Mesendoderm (in vitro differentiated cells): ENCODE measurements around the gene OLFML1.

Source experiments
- DNase-seq: peaks from one replicate; pipeline ENCODE4 v3.0.0; 2013
- H2AK5ac ChIP-seq: 2 replicates; pipeline ENCODE4 v1.6.1; 2013; ENCODE audit warnings: low read length, inconsistent platforms
- H2BK120ac ChIP-seq: 2 replicates; pipeline ENCODE4 v1.6.1; 2013; ENCODE audit warnings: low read depth, mild to moderate bottlenecking, low read length, moderate library complexity, mixed read lengths
- H2BK15ac ChIP-seq: replicated peaks from 2 replicates; pipeline ENCODE4 v1.6.1; 2013; ENCODE audit warnings: low read depth, mild to moderate bottlenecking, moderate library complexity
- H2BK5ac ChIP-seq: 2 replicates; pipeline ENCODE4 v1.6.1; 2013; ENCODE audit warnings: low read length, inconsistent platforms
- H3K18ac ChIP-seq: 2 replicates; pipeline ENCODE4 v1.6.1; 2013; ENCODE audit warnings: mild to moderate bottlenecking, low read length, mixed read lengths
- H3K23ac ChIP-seq: one replicate; pipeline ENCODE4 v1.6.1; 2013; ENCODE audit warnings: low read length
- H3K27ac ChIP-seq: 2 replicates; pipeline ENCODE4 v1.5.1; 2013; ENCODE audit warnings: low read depth, mild to moderate bottlenecking, inconsistent platforms, low read length, moderate library complexity
- H3K27me3 ChIP-seq: 2 replicates; pipeline ENCODE4 v1.6.1; 2013; ENCODE audit warnings: low read length, control low read depth, mild to moderate bottlenecking, inconsistent platforms; ENCODE audit not compliant: insufficient read depth, poor library complexity
- H3K36me3 ChIP-seq: 2 replicates; pipeline ENCODE4 v1.6.1; 2013; ENCODE audit warnings: low read length, inconsistent platforms; ENCODE audit not compliant: control insufficient read depth, insufficient read depth
- H3K4ac ChIP-seq: one replicate; pipeline ENCODE4 v1.6.1; 2013; ENCODE audit warnings: low read depth, mild to moderate bottlenecking, low read length, moderate library complexity
- H3K4me1 ChIP-seq: 2 replicates; pipeline ENCODE4 v1.6.1; 2013; ENCODE audit warnings: low read depth, low read length, inconsistent platforms; ENCODE audit not compliant: control insufficient read depth
- H3K4me2 ChIP-seq: 2 replicates; pipeline ENCODE4 v1.6.1; 2013; ENCODE audit warnings: low read length
- H3K4me3 ChIP-seq: 2 replicates; pipeline ENCODE4 v1.5.1; 2013; ENCODE audit warnings: mild to moderate bottlenecking, low read length
- H3K56ac ChIP-seq: one replicate; pipeline ENCODE4 v1.6.1; 2013; ENCODE audit warnings: low read length
- H3K79me1 ChIP-seq: 2 replicates; pipeline ENCODE4 v1.6.1; 2013; ENCODE audit warnings: low read length, inconsistent platforms
- H3K79me2 ChIP-seq: 2 replicates; pipeline ENCODE4 v1.6.1; 2013; ENCODE audit warnings: mild to moderate bottlenecking, low read length; ENCODE audit not compliant: control insufficient read depth, insufficient read depth
- H3K9ac ChIP-seq: 2 replicates; pipeline ENCODE4 v1.6.1; 2013; ENCODE audit warnings: low read length, inconsistent platforms
- H4K5ac ChIP-seq: one replicate; pipeline ENCODE4 v1.6.1; 2013; ENCODE audit warnings: low read length
- H4K8ac ChIP-seq: one replicate; pipeline ENCODE4 v1.6.1; 2013; ENCODE audit warnings: low read depth, mild to moderate bottlenecking, control low read depth, low read length, moderate library complexity
- WGBS: extraction: QIAGEN DNeasy Blood & Tissue Kit; methylation state at CpG from one replicate; pipeline ENCODE4 v1.1.7; 2013; ENCODE audit warnings: low lambda C conversion rate, missing lambda C conversion rate; ENCODE audit not compliant: insufficient coverage; ENCODE audit errors: extremely low coverage; 5-methylcytosine and 5-hydroxymethylcytosine counted together

OLFML1 gene

GRCh38 chr11:7523416-7524210, 38.3 kb downstream of the OLFML1 start:
- no peak overlapping the region for H3K4ac ChIP-seq
- no peaks in the 10 kb centered on the region for H3K79me2 ChIP-seq
- no peak overlapping the region for H3K18ac ChIP-seq
- no peak overlapping the region for H3K23ac ChIP-seq
- no peaks in the 10 kb centered on the region for H3K4me1 ChIP-seq
- no peak overlapping the region for H3K4me2 ChIP-seq
- H3K27ac ChIP-seq, result no peak overlapping the region
- H2BK5ac ChIP-seq, result no peak overlapping the region
- H2BK120ac ChIP-seq, result no peak overlapping the region
- H3K4me3 ChIP-seq, result no peak overlapping the region
- H2BK15ac ChIP-seq, result no peak overlapping the region
- no peak overlapping the region for H4K5ac ChIP-seq
- no peak overlapping the region for H4K8ac ChIP-seq
- no peaks in the 10 kb centered on the region for H3K36me3 ChIP-seq
- no peak for DNase-seq
- H3K79me1 ChIP-seq, result no peaks in the 10 kb centered on the region
- H3K27me3 ChIP-seq, result no peaks in the 10 kb centered on the region
- H3K9ac ChIP-seq, result no peak overlapping the region
- no peak overlapping the region for H3K56ac ChIP-seq
- no peak overlapping the region for H2AK5ac ChIP-seq
- WGBS, result no CpG with 5 or more reads among the region's 6 CpGs

- Histone ChIP-seq H2AK5ac (no peak overlapping the region), H3K79me2 (no peaks in the 10 kb centered on the region), H3K4me3 (no peak overlapping the region), H3K4ac (no peak overlapping the region), H3K56ac (no peak overlapping the region), H3K79me1 (no peaks in the 10 kb centered on the region), H3K18ac (no peak overlapping the region), H3K9ac (no peak overlapping the region), H3K27ac (no peak overlapping the region), H2BK5ac (no peak overlapping the region), H3K27me3 (no peaks in the 10 kb centered on the region), H2BK120ac (no peak overlapping the region), H4K5ac (no peak overlapping the region), H2BK15ac (no peak overlapping the region), H3K23ac (no peak overlapping the region), H3K36me3 (no peaks in the 10 kb centered on the region), H3K4me1 (no peaks in the 10 kb centered on the region), H4K8ac (no peak overlapping the region), H3K4me2 (no peak overlapping the region)
- DNase-seq, result no peak
- no CpG with 5 or more reads among the region's 6 CpGs for WGBS
These were observed 39.3 kb downstream of the OLFML1 start for GRCh38 chr11:7524462-7525235.

- H2BK5ac ChIP-seq, result no peak overlapping the region
- WGBS, result no CpG with 5 or more reads among the region's 4 CpGs
- no peak overlapping the region for H3K4me3 ChIP-seq
These were observed 40.1 kb downstream of the OLFML1 start for GRCh38 chr11:7525424-7525823.

GRCh38 chr11:7527029-7527428, 41.7 kb downstream of the OLFML1 start:
- H3K9ac ChIP-seq, result no peak overlapping the region
- no peaks in the 10 kb centered on the region for H3K27me3 ChIP-seq
- H2BK5ac ChIP-seq, result no peak overlapping the region
- DNase-seq, result no peak
- H3K18ac ChIP-seq, result no peak overlapping the region
- no peak overlapping the region for H4K5ac ChIP-seq
- WGBS, result no CpG with 5 or more reads among the region's 1 CpG
- no peaks in the 10 kb centered on the region for H3K4me1 ChIP-seq
- H3K4ac ChIP-seq, result no peak overlapping the region
- no peaks in the 10 kb centered on the region for H3K79me2 ChIP-seq
- no peak overlapping the region for H3K4me2 ChIP-seq
- no peak overlapping the region for H2AK5ac ChIP-seq
- no peaks in the 10 kb centered on the region for H3K36me3 ChIP-seq
- no peak overlapping the region for H2BK120ac ChIP-seq
- no peak overlapping the region for H4K8ac ChIP-seq
- no peak overlapping the region for H3K56ac ChIP-seq
- no peaks in the 10 kb centered on the region for H3K79me1 ChIP-seq
- H3K23ac ChIP-seq, result no peak overlapping the region
- no peak overlapping the region for H2BK15ac ChIP-seq
- H3K4me3 ChIP-seq, result no peak overlapping the region
- no peak overlapping the region for H3K27ac ChIP-seq

More at GRCh38 chr11:7525424-7525823, 40.1 kb downstream of the OLFML1 start:
- H2BK120ac ChIP-seq, result no peak overlapping the region
- H3K79me2 ChIP-seq, result no peaks in the 10 kb centered on the region
- no peaks in the 10 kb centered on the region for H3K79me1 ChIP-seq
- no peak overlapping the region for H4K5ac ChIP-seq
- no peak overlapping the region for H2AK5ac ChIP-seq
- no peak overlapping the region for H3K4ac ChIP-seq
- no peak for DNase-seq
- no peak overlapping the region for H3K27ac ChIP-seq
- H3K4me2 ChIP-seq, result no peak overlapping the region
- no peaks in the 10 kb centered on the region for H3K27me3 ChIP-seq
- no peaks in the 10 kb centered on the region for H3K36me3 ChIP-seq
- no peak overlapping the region for H3K23ac ChIP-seq
- H3K9ac ChIP-seq, result no peak overlapping the region
- no peak overlapping the region for H3K18ac ChIP-seq
- H3K56ac ChIP-seq, result no peak overlapping the region
- H4K8ac ChIP-seq, result no peak overlapping the region
- no peak overlapping the region for H2BK15ac ChIP-seq
- H3K4me1 ChIP-seq, result no peaks in the 10 kb centered on the region

DNA sequence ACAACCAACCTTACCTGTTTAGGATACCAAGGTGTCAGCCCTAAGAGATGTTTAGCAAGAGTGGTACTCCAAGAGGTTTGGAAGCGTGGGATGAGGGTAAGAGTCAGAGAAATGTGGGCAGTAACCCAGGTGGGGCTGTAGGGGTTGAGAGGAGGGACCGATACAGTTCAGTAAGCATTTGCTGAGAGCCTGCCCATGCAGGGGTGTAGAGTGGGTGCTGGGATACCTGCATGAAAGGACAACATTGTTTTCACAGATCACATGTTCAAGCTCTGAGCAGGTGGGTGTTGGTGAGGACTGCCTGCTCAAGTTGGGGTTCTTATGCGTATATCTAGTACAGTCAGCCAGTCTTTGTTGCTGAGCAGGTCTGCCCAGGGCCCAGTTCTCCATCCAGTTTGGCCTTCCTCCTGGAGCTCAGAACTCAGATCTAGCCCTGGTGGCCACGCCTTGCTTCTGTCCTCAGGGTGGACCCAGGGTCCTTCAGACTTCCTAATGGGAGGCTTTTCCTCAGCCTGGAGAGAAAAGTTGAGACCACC, 43.3 kb downstream of the OLFML1 start:
- Histone ChIP-seq H2BK120ac (no peak overlapping the region), H3K9ac (no peak overlapping the region), H3K23ac (no peak overlapping the region), H3K56ac (no peak overlapping the region), H2BK15ac (no peak overlapping the region), H4K8ac (no peak overlapping the region), H2AK5ac (no peak overlapping the region), H3K27me3 (no peaks in the 10 kb centered on the region), H3K36me3 (no peaks in the 10 kb centered on the region), H3K4ac (no peak overlapping the region), H3K4me1 (no peaks in the 10 kb centered on the region), H2BK5ac (no peak overlapping the region), H3K27ac (no peak overlapping the region), H3K4me2 (no peak overlapping the region), H3K79me1 (no peaks in the 10 kb centered on the region), H4K5ac (no peak overlapping the region), H3K18ac (no peak overlapping the region), H3K4me3 (no peak overlapping the region), H3K79me2 (no peaks in the 10 kb centered on the region)
- no peak for DNase-seq
- no CpG with 5 or more reads among the region's 4 CpGs for WGBS
